Stimulated activated CD4-positive, alpha-beta T cell treated with anti-CD3 and anti-CD28 coated beads, Interleukin-4, amount 100 ng/mL, for 4 hours (primary cell): ENCODE results near the gene DNLZ.
A peak's percentile ranks its signal among the peaks of the same experiment; 100 is the strongest.
"Not testable (repeated sequence)": the region's sequence is repeated elsewhere in the genome, so short reads cannot be mapped to it uniquely, and the experiment has no call there.

ENCODE experiments used
- DNase-seq, 2 experiments: peaks; one replicate each; pipeline ENCODE4 v3.0.0-alpha.2; 2020

The DNLZ gene

GRCh38 chr9:136329636-136330405 is 33.7 kb downstream of the DNLZ start:
- DNase-seq: no peak

- no peak for DNase-seq
These were observed 34.3 kb downstream of the DNLZ start for GRCh38 chr9:136329211-136329627.

GRCh38 chr9:136328622-136329041 is 34.9 kb downstream of the DNLZ start:
- no peak for DNase-seq

DNA sequence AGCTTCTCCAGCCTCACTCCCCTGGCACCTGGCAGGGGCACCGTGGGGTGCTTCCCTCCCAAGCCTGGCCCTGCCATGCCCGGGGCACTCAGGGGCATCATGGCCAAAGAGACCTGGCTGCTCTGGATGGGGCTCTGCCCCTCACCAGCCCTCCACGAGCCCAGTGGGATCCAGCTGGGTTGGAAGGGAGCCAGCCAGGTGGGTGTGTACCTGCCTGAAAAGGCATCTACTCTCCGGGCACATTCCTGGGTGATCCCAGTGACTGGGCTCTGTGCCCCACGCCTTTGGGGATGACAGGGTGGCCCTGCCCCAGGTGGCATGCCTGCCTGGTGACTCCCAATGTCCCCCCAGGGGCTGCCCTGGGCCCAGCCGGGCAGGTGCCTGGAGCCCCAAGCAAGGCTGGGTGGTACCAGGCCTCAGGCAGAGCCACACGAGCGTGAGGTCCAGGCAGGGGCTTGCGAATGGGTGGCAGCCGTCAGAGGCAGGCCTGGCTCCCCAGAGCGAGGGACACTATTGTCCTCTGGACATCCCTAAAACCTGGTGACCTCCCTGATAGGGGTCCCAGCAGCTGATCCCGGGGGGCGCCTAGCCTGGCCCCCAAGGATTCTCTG is 35.4 kb downstream of the DNLZ start:
- no peak for DNase-seq

GRCh38 chr9:136327304-136327974 is 36.1 kb downstream of the DNLZ start, which contains the start of gene GPSM1:
TSS of gene GPSM1 (plus strand) at chr9:136327539. CDS start at chr9:136327696, 157 bp downstream.
- peak; percentile 60 for DNase-seq

- no peak for DNase-seq
These were observed 36.7 kb downstream of the DNLZ start for GRCh38 chr9:136326761-136327303.

DNA sequence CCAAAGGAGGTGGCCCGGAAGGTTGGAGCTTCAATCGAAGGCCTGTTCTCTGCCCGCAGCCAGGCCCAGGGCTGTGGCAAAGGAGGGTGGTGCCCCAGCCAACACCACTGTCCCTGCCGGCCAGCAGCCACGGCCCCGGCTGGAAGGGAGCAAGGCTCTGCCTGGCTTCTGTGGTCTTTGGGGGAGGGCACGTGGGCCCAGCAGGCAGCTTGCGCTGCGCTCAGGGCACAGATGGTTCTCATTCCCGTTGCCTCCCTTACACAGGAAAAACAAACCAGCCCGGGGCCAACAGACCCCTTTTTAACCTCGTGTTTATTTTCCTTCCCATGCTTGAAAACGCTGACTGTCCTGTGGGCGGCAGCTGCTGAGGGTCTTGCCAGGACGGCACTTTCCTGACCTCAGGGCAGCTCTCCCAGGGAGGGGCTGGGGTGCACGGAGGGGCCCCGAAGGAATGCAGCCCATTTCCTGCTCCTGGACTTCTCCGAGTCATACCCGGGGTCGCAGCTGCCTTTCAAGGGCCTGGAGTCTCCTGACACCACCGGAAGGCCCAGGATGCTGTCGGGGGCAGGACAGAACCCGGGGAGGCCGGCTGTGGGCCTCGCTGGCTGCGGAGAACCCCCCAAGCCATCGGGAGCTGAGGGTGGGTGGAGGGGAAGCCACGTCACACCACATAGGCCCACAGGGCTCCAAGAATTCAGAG is 37.3 kb downstream of the DNLZ start:
- no peak for DNase-seq

DNA sequence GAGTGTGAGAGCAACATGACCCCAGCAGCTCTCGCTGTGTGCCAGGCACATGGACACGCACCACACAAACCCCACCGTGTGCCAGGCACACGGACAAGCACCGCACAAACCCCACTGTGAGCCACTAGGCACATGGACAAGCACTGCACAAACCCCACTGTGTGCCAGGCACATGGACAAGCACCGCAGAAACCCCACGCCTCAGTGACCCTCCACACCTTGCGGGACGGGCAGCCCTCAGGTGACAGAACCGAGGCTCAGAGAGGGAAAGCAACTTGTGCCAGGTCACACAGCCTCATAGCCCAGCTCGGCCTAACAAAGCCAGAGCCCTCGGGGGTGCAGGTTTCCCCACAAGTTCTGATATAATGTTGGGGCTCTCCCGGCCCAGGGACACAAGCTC is 38.2 kb downstream of the DNLZ start:
- DNase-seq: no peak

- DNase-seq: no peak
These were observed 38.8 kb downstream of the DNLZ start for GRCh38 chr9:136324501-136325300.

DNA sequence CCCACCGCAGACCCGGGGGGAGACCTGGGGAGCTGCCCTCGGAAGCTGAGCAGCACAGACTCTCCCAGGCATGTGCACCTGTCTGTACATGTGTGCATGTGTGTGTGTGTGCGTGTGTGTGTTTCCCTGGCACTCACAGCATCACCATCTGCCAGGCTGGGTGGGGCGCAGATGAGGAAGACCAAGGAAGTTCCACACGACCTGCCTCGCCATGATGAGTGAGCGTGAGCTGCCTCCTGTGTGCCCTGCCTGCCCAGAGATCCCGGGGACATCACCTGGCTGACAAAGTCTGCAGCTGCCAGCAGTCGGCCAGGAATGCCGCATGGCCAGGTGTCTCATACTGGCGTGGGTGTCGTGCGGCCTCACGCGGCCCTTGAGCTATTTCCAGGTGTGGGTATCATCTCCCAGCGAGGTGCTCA is 40.2 kb downstream of the DNLZ start:
- DNase-seq: no peak

GRCh38 chr9:136322756-136323330 is 40.7 kb downstream of the DNLZ start:
- DNase-seq: no peak

- no peak for DNase-seq
These were observed 42.0 kb downstream of the DNLZ start for GRCh38 chr9:136321561-136321960.

DNA sequence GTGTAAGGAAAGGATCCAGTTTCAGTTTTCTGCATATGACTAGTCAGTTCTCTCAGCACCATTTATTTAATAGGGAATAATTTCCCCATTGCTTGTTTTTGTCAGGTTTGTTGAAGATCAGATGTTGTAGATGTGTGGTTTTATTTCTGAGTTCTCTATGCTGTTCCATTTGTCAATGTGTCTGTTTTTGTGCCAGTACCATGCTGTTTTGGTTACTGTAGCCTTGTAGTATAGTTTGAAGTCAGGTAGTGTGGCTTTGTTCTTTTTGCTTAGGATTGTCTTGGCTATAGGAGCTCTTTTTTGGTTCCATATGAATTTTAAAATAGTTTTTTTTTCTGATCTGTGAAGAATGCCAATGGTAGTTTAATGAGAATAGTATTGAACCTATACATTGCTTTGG is 42.6 kb downstream of the DNLZ start:
- not testable (repeated sequence) for DNase-seq

DNA sequence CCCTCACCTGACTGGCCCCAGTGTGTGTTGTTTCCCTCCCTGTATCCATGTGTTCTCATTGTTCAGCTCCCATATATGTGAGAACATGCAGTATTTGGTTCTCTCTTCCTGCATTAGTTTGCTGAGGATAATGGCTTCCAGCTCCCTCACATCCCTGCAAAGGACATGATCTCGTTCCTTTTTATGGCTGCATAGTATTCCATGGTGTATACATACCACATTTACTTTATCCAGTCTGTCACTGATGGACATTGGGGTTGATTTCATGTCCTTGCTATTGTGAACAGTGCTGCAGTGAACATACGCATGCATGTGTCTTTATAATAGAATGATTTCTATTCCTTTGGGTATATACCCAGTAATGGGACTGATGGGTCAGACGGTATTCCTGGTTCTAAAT is 43.6 kb downstream of the DNLZ start:
- DNase-seq: not testable (repeated sequence)

- not testable (repeated sequence) for DNase-seq
These were observed 44.3 kb downstream of the DNLZ start for GRCh38 chr9:136319244-136319643.

DNA sequence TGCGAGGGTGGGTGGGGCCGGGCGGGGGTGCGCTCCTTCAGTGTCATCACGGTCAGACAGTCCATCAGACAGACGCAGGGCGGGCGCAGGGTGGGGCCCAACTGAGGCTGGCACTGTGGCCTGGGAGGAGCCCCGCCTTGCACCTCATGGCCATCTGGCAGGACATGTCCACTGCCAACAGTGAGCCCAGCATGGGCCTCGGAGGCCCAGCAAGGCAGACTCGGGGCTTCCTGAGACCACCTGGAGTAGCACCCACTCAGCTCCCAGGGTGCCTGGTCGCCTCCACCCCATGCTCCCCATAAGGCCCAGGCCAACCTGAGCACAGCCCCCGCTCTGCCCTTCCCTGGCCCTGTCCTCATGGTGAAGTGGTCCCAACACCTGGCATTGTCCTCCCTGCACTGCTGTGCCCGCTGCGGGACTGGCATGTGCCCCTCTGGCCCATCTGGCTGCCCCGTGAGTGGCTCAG is 44.7 kb downstream of the DNLZ start:
- DNase-seq: no peak

DNA sequence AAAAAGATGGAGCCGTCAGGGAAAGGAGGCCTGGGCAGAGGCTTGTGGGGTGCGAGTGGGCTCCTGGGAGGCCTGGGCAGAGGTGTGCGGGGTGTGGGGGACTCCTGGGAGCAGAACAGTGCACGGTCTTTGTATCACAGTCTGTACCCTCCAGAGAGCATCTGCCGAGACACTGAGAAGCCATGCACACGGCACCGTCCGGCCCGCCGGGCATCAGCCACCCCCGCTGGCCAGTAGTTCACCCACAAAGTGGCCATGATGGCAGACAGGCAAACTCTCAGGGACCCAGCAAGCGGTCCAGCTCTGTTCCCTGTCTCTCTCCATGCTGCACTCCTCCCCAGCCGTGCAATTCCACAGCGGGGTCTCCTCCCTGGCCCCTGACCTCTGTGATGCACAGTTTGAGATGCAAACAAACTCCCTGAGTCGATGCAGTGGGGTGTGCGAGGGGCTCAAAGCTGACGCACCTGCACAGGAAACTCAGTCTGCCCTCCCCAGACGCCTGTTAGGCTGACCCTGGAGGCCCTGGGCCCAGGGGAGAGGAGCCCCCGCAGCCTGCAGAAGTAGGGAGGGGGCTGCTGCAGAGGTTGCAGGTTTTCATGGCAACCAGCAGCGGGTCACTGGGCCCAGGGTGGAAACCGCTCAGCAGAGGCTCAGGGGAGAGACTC is 45.3 kb downstream of the DNLZ start:
- DNase-seq: no peak

DNA sequence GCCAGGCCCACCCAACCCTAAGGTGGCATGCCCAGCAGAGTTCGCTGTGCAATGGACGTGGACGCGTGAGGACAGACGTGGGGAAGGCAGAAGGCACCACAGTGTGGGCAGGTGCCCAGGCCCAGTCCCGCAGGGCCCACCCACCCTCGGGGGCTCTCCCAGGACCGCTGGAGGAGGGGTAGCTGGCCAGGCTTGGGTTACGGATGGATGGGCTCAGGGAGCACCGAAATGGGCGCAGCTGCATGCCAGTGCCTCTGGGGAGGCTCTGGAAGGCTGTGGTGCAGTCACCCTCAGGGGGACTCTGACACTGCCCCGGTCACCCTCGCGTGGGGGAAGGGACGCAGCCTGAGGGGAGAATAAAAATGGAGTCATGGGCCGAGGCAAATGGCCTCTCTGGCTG is 45.8 kb downstream of the DNLZ start:
- DNase-seq: no peak

DNA sequence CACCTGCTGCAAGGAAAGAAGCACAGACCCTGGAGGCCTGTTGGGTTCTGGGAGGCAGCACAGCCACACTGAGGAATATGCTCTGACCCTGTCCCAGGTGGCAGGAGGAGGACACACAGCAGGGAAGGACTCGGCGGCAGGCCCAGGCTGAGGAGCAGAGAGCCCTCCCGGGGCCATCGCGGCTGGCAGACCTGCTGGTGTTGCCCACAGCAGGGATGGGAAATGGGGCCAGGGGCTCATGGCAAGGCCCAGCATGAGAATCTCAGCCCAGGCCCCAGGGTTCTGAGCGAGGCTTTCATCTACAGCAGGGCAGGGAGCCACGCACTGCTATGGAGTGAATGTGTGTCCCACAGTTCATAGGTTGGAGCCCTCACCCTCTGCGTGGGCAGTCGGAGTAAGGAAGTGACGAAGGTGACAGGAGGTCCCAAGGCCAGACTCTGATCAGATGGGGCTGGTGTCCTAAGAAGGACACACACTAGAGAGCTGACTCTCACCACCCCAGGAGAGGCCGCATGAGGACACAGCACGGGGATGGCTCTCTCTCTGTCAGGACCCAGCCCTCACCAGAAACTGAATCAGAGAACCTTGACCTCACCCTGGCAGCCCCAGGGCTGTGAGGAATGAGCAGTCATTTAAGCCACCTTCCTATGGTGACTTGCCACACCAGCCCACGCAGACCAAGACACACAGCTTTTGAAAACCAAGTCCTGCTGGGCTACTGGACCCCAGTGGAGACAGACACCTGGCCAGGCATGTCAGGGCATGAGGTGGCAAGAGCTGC is 46.5 kb downstream of the DNLZ start:
- DNase-seq: no peak

GRCh38 chr9:136316271-136316751 is 47.2 kb downstream of the DNLZ start:
- DNase-seq: no peak
